G401.6 (cell line): ENCODE results near the gene TEX2.

ENCODE experiments used
- FAIRE-seq: peaks from 2 replicates; lab custom pipeline; 2012; peaks lifted over from hg19 to GRCh38; lab: Jason Lieb, UNC

The TEX2 gene

GRCh38 chr17:64263000-64263766, at the start of gene TEX2:
TSS of gene TEX2 (minus strand) at chr17:64263260. CDS start at chr17:64214217, 49,043 bp downstream.
- FAIRE-seq: no peak

GRCh38 chr17:64309710-64310109, 46.6 kb upstream of the TEX2 start:
- no peak for FAIRE-seq

GRCh38 chr17:64309021-64309420, 46.0 kb upstream of the TEX2 start:
- no peak for FAIRE-seq

GRCh38 chr17:64306850-64307463, 43.9 kb upstream of the TEX2 start:
- FAIRE-seq: peak; percentile 87

GRCh38 chr17:64304551-64304950, 41.5 kb upstream of the TEX2 start:
- FAIRE-seq: no peak

GRCh38 chr17:64300699-64300965, 37.6 kb upstream of the TEX2 start:
- no peak for FAIRE-seq

- FAIRE-seq: no peak
These were observed 34.5 kb upstream of the TEX2 start for GRCh38 chr17:64297467-64298088.

GRCh38 chr17:64296246-64296645, 33.2 kb upstream of the TEX2 start:
- no peak for FAIRE-seq

GRCh38 chr17:64295146-64295545, 32.1 kb upstream of the TEX2 start:
- FAIRE-seq: no peak

- no peak for FAIRE-seq
These were observed 28.3 kb upstream of the TEX2 start for GRCh38 chr17:64291268-64291851.

GRCh38 chr17:64289741-64290141, 26.7 kb upstream of the TEX2 start:
- FAIRE-seq: no peak

- FAIRE-seq: no peak
These were observed 19.7 kb upstream of the TEX2 start for GRCh38 chr17:64282753-64283080.

GRCh38 chr17:64281962-64282752, 19.1 kb upstream of the TEX2 start:
- FAIRE-seq: peak; percentile 92

- FAIRE-seq: no peak
These were observed 15.6 kb upstream of the TEX2 start for GRCh38 chr17:64278614-64279013.

GRCh38 chr17:64277831-64278562, 14.9 kb upstream of the TEX2 start:
- no peak for FAIRE-seq

GRCh38 chr17:64276961-64277505, 14.0 kb upstream of the TEX2 start:
- FAIRE-seq: no peak

- FAIRE-seq: no peak
These were observed 12.0 kb upstream of the TEX2 start for GRCh38 chr17:64275016-64275415.

- no peak for FAIRE-seq
These were observed 9.9 kb upstream of the TEX2 start for GRCh38 chr17:64273006-64273405.

- FAIRE-seq: no peak
These were observed 7.8 kb upstream of the TEX2 start for GRCh38 chr17:64270885-64271284.

GRCh38 chr17:64269687-64270649, 6.9 kb upstream of the TEX2 start:
- FAIRE-seq: no peak

- no peak for FAIRE-seq
These were observed 1.8 kb upstream of the TEX2 start for GRCh38 chr17:64264891-64265290.
